Measurements from ENCODE around the gene CFP.
A peak's percentile ranks its signal among the peaks of the same experiment; 100 is the strongest.
"Not testable (repeated sequence)": the region's sequence is repeated elsewhere in the genome, so short reads cannot be mapped to it uniquely, and the experiment has no call there.

Gene CFP

DNA sequence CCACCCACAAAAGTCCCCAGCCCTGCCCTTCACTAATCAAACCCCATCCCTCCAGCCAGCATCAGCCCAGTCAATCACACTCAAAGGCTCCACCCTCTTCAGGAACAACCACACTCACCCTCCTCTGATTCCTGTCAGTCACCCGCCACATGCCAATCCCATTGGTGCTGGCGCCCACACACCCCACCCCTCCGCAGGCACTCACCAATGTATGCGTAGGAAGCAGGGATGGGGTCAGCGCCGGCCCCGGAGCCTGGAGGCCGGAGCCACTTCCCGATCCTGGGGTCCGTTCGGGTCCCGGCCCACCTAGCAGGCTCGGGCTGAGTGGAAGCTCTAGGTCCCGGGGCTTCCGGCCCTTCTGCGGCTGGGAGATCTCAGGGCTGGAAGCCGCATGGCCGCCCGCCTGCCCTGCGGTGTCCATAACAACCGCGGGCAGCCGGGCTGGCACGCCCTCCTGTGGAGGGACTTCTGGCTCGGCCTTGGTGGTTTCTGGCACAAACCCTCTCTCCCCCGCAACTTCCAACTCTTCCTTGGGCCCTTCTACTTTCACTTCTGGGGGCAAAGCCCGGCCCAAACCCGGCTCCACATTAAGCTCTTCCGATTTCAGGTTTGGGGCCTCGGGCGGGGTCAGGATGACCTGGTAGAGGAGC, 7.9 kb upstream of the CFP start:
- DNase-seq = no peak

DNA sequence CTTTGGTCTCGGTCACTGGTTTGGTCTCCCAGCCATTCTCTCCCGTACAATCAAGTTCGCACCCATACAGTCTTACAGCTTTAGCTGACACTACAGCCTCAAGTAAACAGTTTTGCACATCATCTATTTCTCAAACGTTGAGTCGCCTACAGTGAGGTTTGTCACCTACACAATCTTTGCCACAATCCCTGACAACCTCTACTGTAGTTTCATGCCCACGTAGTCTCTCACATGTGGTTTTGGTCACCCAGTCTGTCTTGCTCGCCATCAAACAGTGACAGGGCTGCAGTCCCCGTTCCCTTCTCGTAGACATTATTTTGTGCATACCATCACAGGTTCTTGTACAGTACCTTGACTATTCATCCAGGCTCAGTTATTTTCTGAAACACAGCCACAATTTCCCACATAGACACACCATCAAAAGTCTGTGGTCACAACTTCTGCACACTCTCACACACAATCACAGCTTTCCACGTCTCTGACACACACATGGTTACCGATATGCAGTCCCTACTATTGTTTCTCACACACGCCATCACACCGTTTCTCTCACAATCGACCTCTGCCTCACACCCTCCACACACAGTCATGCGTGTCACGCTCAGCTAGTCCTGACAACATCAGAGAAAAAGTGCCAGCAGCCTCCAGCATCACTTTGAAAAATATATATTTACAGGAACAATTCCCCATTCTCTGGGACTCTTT, 5.3 kb upstream of the CFP start:
- DNase-seq = peak; percentile 43

DNA sequence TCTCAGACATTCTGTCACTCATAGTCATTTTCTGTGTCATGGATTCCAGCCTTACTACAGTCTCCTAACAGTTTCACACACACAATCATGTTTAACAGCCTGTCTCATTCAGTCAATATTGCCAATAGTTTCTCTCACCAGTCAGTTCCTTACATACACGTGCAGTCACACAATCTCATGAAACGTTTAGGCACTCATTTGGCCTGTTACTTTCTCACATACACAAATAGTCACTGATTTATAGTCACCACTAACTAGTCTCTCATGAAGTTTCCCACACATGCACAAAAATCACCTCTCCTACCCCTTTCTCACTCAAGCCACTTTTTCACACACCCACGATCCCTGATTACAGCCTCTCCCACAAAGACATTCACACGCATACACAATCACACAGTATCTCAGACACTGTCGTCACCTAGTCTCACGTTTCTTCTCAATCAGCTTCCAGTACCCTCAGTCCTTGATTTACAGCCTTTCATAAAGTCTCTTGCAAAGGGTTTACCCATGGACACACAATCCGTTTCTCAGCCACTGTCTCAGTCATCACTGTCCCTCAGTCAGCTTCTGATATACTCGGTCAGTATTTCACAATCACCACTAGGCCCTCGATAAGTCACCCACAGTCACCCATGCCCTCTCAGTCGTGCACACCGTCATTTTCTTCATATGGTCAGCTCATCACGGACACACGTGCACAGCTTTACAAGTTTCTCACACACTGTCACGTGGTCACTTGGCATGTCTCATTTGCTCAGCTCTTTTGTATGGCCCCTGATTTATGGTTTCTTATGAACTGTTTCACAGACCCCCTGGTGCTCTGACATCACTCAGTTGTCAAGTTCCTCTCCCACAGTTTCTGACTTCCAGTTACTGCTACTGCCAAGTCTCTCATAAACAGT, 4.2 kb upstream of the CFP start:
- DNase-seq = no peak

DNA sequence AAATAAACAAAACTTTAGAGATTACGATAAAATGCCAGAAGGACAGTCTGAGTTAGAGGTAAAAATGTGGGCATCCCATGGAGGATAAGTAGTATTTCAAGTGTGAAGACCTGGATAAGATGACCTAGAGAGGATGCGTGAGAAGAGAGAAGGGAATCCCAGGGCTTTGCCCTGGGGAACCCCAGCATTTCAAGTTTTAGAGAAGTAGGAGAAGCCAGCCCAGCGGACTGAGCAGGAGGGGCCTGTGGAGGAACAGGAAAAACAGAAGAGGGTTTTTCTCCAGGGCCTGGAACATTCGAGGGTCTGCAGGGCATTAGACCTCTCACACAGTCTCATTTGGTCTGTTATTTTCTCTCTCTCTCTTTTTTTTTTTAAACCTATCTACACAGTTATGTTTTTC, 2.9 kb upstream of the CFP start:
- DNase-seq = no peak

DNA sequence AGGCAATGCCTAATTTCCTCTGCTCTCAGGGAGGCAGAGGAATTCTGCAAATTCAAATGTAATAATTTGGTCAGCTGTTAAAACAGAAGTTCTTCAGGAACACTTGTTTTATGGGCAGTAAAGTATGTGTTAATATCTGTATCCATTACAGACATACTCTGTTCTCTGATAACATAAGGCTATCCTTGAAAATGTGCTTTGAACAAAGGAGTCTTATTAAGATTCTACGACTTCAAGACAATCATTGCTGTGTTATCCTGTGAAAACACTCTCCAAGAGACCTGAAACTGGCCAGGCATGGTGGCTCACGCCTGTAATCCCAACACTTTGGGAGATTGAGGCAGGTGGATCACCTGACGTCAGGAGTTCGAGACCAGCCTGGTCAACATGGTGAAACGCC, 1.9 kb upstream of the CFP start:
- no peak for DNase-seq

DNA sequence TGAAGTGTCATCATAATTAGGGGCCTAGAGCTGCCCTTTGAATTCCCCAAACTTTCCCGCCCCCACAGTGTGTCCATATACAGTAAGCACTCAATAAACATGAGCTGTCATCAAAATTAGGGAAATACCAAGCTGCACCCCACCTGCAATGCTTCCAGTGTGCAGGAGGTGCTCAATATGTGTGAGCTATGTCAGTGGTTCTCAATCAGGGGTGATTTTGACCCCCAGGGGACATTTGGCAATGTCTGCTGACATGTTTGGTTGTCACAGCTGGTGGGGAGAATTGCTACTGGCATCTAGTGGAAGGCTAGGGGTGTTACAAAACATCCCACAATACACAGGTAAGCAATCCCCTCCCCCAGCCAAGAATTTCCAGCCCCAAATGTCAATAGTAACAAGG, 748 bp downstream of the CFP start:
- DNase-seq = no peak

DNA sequence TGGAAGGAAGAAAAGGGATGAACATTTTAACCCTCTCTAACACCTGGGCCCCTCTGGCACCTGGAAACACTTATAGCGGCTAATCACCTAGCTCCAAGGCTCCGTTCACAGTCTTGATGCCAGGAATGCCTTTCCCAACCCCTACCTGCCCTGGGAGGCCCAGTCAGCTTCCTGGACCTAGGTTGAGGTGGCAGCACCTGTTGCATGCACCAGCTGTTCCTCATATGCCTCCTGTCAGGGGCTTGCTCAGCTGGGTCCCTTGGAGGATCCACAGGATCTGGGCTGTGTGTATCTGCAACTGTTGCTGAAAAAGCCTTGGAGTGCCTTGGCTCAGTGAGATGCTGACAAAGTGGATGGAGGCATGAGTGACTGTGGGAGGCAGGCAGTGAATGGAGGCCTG, 4.4 kb downstream of the CFP start:
- DNase-seq = no peak

DNA sequence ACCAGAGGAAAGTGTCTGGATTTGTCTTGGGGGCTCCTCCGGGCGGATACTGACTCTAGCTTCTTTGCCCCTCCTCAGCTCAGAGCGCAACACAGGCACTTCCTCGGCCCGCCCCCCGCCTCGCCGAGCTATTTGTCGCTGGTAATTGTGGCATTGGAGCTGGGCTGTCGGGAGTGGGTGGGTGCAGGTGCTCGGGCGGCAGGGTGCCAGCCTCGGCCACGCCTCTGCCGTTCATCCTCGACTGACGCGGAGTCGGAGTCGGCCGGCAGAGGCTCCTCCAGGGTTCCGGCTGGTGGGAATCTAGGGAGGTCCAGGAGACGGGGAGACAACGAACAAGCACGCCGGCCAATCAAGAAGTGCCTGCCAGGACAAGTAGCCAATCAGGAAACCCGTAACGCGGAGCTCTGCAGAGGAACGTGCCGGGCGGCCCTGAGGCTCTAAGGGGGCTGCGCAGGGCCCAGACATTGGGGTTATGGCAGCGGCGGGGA, 6.1 kb downstream of the CFP start:
- DNase-seq = peak; percentile 50

DNA sequence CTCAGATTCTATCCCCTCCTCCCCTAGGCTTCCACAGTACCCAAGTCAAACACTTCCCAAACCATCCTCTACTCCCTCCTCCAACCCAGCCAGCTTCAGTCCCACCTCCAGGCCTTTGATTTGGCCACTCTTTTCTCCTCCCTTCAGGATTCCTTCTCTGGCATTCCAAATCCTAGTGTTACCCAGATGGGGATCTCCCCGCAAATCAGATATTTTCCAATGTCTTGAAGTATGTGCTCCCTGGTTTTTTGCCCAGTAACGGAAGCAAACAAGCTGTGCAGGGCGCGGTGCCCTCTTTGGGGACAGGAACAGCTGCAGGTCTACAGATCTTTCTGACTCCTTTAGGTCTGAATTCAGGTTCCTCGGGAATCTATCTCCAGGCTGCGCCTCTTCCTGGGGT, 7.9 kb downstream of the CFP start:
- DNase-seq = no peak

DNA sequence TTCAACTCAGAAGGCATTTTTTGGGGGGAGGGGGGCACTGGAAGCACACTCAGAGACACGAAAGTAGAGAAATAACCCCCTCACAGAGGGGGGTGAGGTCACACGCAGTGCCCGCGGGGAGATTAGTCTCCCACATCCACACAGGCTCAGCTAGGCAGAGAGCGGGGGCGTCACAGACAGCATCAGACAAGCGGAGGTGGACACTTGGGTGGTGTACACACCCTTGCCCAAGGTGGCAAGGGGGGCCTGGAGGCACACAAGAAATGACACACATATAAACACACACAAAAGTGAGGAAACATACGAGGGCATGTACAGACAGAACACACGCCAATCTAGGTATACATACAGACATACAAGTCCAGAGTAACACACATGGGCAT, 9.4 kb downstream of the CFP start:
- DNase-seq = no peak

DNA sequence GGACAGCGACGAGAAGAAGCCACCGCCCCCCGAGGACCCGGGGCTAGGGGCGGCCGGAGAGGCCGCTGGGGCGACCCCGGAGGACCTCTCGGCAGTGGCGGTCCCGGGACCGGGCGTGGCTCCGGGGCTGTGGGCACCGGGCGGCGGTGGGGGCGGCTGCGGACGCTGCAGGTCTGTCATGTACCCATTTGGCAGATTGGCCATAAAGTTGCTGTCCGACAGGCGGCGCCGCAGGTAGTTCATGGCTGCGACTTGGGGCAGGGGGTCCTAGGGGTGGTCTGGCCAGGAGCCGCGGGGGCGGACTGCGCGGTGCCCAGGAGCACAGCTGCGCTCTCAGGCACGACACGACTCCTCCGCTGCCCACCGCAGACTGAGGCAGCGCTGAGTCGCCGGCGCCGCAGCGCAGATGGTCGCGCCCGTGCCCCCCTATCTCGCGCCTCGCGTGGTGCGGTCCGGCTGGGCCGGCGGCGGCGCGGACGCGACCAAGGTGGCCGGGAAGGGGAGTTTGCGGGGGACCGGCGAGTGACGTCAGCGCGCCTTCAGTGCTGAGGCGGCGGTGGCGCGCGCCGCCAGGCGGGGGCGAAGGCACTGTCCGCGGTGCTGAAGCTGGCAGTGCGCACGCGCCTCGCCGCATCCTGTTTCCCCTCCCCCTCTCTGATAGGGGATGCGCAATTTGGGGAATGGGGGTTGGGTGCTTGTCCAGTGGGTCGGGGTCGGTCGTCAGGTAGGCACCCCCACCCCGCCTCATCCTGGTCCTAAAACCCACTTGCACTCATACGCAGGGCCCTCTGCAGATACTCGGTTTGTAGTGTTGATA, 10.0 kb downstream of the CFP start, which contains the start of gene SYN1:
Gene SYN1, minus strand, starts transcription at position 372 of the 817 bp plus-strand sequence. Its CDS starts 129 bp downstream, at position 243.
- peak; percentile 85 for DNase-seq

DNA sequence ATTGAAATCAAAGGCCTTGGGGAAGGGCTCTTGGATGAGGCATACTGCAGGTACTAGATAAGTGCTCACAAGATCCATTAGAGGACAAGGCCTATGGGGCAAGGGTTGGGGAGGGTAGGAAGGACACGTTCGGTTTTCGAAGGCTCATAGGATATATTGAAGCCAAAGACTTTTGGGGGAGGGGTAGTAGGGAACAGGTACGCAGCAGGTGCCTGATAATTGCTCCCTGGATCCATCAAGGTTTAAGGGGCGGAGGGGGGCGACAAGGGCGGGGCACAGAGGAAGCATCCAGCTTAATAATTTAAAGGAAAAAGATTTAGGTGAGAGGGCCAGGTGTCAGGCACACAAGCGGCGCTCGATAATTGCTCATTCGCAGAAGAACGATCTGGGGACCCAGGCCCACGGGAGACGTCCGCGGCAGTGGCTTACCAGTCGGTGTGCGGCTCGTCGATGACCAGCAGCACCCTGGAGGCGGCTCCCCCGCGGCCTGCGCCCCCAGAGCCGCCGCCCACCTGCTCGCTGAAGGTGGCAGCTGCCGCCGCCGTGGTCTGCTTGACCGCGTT, 10.7 kb downstream of the CFP start:
- DNase-seq = no peak

DNA sequence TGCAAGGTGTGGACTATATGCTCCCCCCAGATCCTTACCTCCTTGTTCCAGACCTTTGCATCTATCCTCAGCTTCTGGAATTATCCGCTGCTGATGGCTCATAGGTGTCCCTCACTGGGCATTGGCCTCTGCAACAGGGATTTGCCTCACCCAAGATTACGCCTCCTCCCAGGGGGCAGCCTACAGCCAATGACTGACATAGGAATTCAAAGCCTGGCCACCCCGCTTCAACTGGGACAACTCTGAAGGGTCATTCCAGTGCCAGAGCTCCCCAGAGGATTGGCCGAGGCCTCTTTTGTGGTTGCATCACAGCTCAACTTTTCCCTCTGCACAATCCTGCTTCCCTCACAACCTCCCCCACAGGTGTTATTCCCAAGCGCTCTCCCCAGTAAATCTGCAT, 15.1 kb downstream of the CFP start:
- DNase-seq = no peak

DNA sequence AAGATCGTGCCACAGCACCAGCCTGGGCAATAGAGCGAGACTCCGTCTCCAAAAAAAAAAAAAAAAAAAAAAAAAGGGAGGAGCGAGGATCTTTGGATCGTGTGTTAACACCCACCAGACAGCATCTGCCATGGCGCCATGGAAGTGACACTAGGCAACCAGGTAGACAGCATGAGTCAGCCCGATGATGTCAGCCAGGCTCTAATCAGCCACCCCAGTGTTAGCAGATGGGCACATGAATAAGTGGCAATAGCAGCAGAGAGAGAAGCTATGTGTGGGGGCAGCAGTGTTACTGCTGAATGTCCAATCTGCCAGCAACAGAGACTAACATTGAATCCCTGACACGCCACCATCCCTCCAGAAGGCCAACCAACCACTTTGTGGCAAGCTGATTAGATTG, 16.6 kb downstream of the CFP start:
- DNase-seq = no peak

DNA sequence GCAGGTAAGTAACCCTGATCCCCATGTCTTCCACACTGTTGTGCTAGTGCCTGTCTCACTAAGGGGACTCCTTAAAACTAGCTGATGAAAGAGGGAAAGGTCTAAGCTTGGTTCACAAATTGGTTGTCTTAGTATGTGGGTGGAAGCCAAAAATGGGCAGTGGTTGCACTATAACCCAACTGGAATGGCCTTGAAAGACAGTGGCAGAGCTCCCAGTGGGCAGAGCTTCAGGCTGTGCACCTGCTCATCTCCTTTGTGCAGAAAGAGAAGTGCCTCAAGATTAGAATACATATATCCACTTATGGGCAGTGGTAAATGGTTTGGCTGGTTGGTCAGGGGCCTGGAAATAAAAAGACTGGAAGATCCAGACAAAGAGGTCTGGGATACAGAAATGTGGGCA, 17.3 kb downstream of the CFP start:
- DNase-seq = no peak

DNA sequence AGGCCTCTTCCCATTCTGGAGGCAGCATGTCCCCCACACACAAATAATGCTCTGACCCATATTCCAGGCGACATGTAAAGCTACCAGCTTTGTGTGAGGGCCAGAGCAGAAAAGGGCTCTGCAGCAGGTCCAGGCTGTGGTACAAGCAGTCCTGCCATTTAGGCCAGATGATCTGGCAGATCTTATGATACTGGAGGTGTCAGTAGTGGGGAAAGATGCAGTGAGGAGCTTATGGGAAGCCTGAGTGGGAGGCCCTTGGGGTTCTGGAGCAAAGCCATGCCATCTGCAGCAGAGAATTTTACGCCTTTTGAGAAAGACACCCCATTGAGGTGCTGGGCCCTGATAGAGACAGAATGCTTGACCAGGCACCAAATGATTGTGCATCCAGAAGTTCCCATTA, 17.8 kb downstream of the CFP start:
- no peak for DNase-seq

DNA sequence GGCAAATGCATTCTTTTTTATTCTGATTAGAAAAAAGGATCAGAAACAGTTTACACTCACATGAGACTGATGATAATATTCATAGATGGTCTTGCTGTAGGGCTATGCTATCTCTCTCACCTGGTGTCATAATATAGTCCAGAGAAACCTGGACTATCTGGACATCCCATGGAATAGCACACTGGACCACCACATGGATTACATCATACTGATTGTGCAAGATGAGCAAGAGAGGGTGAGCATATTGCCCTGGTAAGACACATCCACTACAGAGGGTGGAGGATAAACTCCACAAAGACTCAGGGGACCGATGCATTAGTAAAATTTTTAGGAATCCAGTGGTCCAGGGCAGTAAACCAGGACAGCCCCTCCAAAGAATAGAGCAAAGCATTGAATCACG, 18.2 kb downstream of the CFP start:
- no peak for DNase-seq

DNA sequence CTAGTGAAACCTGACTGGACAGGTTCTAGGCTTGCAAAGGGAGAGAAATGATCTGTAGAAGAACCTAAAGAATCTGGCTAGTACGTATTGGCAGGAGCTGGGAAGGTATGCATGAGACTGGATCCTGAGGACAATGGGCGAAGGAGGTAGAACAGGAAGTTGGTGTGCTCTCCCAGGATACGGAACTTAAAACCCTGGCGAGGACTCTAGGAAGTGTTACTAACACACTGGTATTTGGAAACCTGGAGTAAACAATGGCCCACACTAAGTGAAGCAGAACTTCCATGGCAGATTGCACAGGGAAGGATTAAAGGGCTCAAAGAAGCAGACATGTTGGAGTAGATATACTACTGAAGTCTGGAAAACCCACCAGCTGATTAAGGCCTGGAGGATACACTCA, 19.2 kb downstream of the CFP start:
- DNase-seq = no peak

DNA sequence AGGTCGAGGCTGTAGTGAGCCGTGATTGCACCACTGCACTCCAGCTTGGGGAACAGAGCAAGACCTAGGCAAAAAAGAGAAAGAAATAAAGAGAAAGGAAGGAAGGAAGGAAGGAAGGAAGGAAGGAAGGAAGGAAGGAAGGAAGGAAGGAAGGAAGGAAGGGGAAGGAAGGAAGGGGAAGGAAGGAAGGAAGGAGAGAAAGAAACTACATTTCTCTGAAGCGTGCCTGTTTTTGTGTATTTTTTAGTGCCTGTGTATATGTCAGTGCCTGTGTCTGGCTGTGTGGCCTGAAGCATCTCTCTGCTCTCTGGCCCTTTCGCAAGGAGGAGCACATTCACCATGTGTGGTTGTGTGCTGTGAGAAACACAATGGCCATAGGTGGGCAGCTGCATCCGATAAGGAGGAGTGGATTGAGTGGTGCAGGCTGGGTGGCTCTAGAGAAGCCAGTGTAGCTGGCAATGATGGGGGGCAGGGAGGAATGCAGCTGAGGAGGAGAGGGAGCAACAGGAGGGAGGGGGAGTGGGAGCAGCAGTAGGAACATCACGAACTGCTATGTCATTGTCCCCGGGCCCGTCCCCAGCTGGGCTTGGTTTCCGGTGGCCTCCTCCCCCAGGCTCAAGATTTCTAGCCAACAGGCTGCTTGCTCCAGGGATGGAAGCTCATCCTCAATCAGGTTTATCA, 21.5 kb downstream of the CFP start:
- no peak for DNase-seq

DNA sequence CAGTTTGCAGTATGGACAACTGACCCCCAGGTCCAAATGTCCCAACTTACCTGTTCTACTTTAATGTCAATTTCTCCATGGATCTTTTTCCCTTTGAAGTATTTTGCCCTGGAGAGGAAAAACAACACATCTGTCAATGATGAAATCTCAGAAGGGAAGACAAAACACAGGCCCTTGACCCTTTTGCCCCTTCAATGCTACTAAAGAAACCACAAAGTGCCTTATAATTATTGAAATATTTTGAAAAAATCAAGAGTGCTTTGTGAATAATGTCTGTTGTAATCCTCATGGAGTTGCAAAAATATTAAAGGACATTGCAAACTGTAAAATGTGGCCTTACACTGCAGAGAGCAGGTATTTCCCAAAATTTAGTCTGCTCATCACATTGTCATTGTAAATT, 22.6 kb downstream of the CFP start:
- no peak for DNase-seq

DNA sequence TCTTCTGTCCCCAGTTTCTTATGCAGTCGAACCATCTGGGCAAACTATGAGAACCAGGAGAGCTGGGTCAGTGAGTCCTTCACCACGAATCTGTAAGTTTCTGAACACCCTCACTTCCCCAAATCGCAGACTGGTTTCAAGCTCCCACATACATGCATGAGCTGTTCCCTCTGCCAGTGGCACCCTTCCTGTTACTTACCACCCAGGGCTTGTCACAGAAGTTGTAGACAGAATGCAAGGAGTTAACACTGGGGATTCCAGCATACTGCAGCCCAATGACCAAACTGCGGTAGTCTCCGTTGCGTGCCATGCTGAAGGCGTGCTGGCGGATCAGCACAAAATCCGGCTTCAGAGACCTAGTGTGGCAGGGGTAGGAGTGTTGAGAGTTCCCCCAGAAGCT, 24.7 kb downstream of the CFP start:
- no peak for DNase-seq

DNA sequence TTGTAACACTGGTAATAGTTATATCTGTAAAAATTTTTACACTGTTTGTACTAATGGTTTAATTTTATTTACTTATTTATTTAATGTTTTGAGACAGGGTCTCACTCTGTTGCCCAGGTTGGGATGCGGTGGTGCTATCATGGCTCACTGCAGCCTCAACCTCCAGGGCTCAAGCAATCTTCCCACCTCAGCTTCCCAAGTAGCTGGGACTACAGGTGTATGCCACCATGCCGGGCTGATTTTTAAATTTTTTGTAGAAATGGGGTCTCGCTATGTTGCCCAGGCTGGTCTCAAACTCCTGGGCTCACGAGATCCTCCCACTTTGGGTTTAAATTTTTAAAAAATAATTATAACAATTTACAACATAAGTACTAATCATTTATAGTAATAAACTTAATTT, 26.6 kb downstream of the CFP start:
- DNase-seq = not testable (repeated sequence)

Data from stimulated activated CD8-positive, alpha-beta memory T cell treated with anti-CD3 and anti-CD28 coated beads, Interleukin-4, amount 100 ng/mL, for 48 hours (primary cell).